ENCODE data around the gene MORN1.

MORN1 gene

GRCh38 chr1:2386636-2387611 is 4.4 kb downstream of the MORN1 start:
- no peak for DNase-seq (ENCODE audit: insufficient read length, low spot score)
- FAIRE-seq = no peak

GRCh38 chr1:2385606-2386280 is 5.6 kb downstream of the MORN1 start:
- no peak for FAIRE-seq
- TF ChIP-seq CTCF (IDR thresholded peaks at IDR 0.05; ENCODE audit: insufficient read depth, missing control alignments) = no peak
- DNase-seq (ENCODE audit: insufficient read length, low spot score) = no peak

More at GRCh38 chr1:2386636-2387611, 4.4 kb downstream of the MORN1 start:
- TF ChIP-seq CTCF (IDR thresholded peaks at IDR 0.05; ENCODE audit: insufficient read depth, missing control alignments) = no peak

- TF ChIP-seq CTCF (IDR thresholded peaks at IDR 0.05; ENCODE audit: insufficient read depth, missing control alignments) = no peak
- DNase-seq (ENCODE audit: insufficient read length, low spot score) = no peak
- no peak for FAIRE-seq
These were observed 6.3 kb downstream of the MORN1 start for GRCh38 chr1:2384941-2385481.

- no peak for FAIRE-seq
- DNase-seq (ENCODE audit: insufficient read length, low spot score) = no peak
- TF ChIP-seq CTCF (IDR thresholded peaks at IDR 0.05; ENCODE audit: insufficient read depth, missing control alignments) = no peak
These were observed 7.1 kb downstream of the MORN1 start for GRCh38 chr1:2384130-2384860.

GRCh38 chr1:2383576-2383975 is 7.8 kb downstream of the MORN1 start:
- DNase-seq (ENCODE audit: insufficient read length, low spot score) (no peak), FAIRE-seq (no peak)
- TF ChIP-seq CTCF (IDR thresholded peaks at IDR 0.05; ENCODE audit: insufficient read depth, missing control alignments) = no peak

- no peak for TF ChIP-seq CTCF (IDR thresholded peaks at IDR 0.05; ENCODE audit: insufficient read depth, missing control alignments)
- DNase-seq (ENCODE audit: insufficient read length, low spot score) (peak; percentile 45), FAIRE-seq (no peak)
These were observed 8.6 kb downstream of the MORN1 start for GRCh38 chr1:2382621-2383361.

Data from D721Med (cell line).